T-helper 9 cell (primary cell): ENCODE data around the gene RPP21.
"Not testable (repeated sequence)": the region's sequence is repeated elsewhere in the genome, so short reads cannot be mapped to it uniquely, and the experiment has no call there.

ENCODE experiments used
- DNase-seq: peaks from one replicate; pipeline ENCODE4 v3.0.0-alpha.2; 2020

The RPP21 gene

GRCh38 chr6:30331981-30332380 is 13.0 kb upstream of the RPP21 start:
- DNase-seq: no peak

- no peak for DNase-seq
These were observed 10.7 kb upstream of the RPP21 start for GRCh38 chr6:30334075-30334783.

GRCh38 chr6:30340589-30341054 is 4.3 kb upstream of the RPP21 start:
- no peak for DNase-seq

- DNase-seq: no peak
These were observed 3.7 kb upstream of the RPP21 start for GRCh38 chr6:30341218-30341617.

GRCh38 chr6:30341728-30342127 is 3.2 kb upstream of the RPP21 start:
- DNase-seq: no peak

GRCh38 chr6:30344191-30344867 is 627 bp upstream of the RPP21 start:
- no peak for DNase-seq

GRCh38 chr6:30345852-30346251 is 896 bp downstream of the RPP21 start:
- no peak for DNase-seq

- no peak for DNase-seq
These were observed 4.0 kb downstream of the RPP21 start for GRCh38 chr6:30348957-30349356.

GRCh38 chr6:30349421-30350177 is 4.6 kb downstream of the RPP21 start:
- no peak for DNase-seq

- no peak for DNase-seq
These were observed 5.6 kb downstream of the RPP21 start for GRCh38 chr6:30350524-30350923.

- DNase-seq: no peak
These were observed 7.6 kb downstream of the RPP21 start for GRCh38 chr6:30352550-30352949.

- DNase-seq: no peak
These were observed 10.3 kb downstream of the RPP21 start for GRCh38 chr6:30355281-30355680.

GRCh38 chr6:30356536-30356935 is 11.6 kb downstream of the RPP21 start:
- no peak for DNase-seq

- peak; percentile 35 for DNase-seq
These were observed 13.0 kb downstream of the RPP21 start for GRCh38 chr6:30357678-30358540.

- DNase-seq: no peak
These were observed 14.3 kb downstream of the RPP21 start for GRCh38 chr6:30359276-30359675.

- DNase-seq: no peak
These were observed 15.2 kb downstream of the RPP21 start for GRCh38 chr6:30360139-30360538.

GRCh38 chr6:30361661-30362060 is 16.7 kb downstream of the RPP21 start:
- DNase-seq: no peak

GRCh38 chr6:30363459-30363858 is 18.5 kb downstream of the RPP21 start:
- DNase-seq: no peak

GRCh38 chr6:30364591-30364990 is 19.6 kb downstream of the RPP21 start:
- no peak for DNase-seq

GRCh38 chr6:30369280-30369679 is 24.3 kb downstream of the RPP21 start:
- not testable (repeated sequence) for DNase-seq

- no peak for DNase-seq
These were observed 33.5 kb downstream of the RPP21 start for GRCh38 chr6:30378290-30378937.

- DNase-seq: no peak
These were observed 35.5 kb downstream of the RPP21 start for GRCh38 chr6:30380464-30380863.
